Thyroid gland (tissue), 4 donors: ENCODE data around the gene TTC39A. TPM values are rescaled to one million over a fixed set of nuclear protein-coding genes. Genes with fewer than 3 reads are reported as not detected.

Source experiments
- DNase-seq, 2 donors: peaks; one replicate each; pipeline ENCODE4 v3.0.0-alpha.2; 2019
- H3K27ac ChIP-seq, 3 donors: fragments of 200-600 bp; sonication (generic); 1 replicate in 2 of 3; 2 replicates in 1 of 3; pipeline ENCODE4 v1.5.1; 2016 to 2019; ENCODE audit warnings: mild to moderate bottlenecking in 1 of 3, moderate library complexity in 1 of 3
- H3K27me3 ChIP-seq: fragments of 200-600 bp; sonication (generic); one replicate; pipeline ENCODE4 v1.5.1; 2019
- H3K36me3 ChIP-seq, 2 donors: fragments of 200-600 bp; sonication (generic); one replicate each; pipeline ENCODE4 v1.5.1; 2016 to 2019
- H3K4me1 ChIP-seq, 2 donors: fragments of 200-600 bp; sonication (generic); one replicate each; pipeline ENCODE4 v1.5.1; 2017 to 2019
- H3K4me3 ChIP-seq, 3 donors: fragments of 200-600 bp; sonication (generic); replicated peaks in 1 of 3; 1 replicate in 2 of 3; 2 replicates in 1 of 3; pipeline ENCODE4 v1.5.1; 2016; ENCODE audit warnings: mild to moderate bottlenecking in 1 of 3
- H3K9me3 ChIP-seq: fragments of 200-600 bp; sonication (generic); one replicate; pipeline ENCODE4 v1.5.1; 2017
- CTCF ChIP-seq, 6 experiments: fragments of 200-600 bp in 3 of 6; fragments of 450-650 bp in 3 of 6; sonication (generic) in 3 of 6; IDR thresholded peaks; one replicate each; pipeline ENCODE4 v1.5.1; 2016 to 2019; ENCODE audit warnings: antibody characterized with exemption in 6 of 6, mild to moderate bottlenecking in 2 of 6, inconsistent platforms in 1 of 6, moderate library complexity in 1 of 6
- POLR2A ChIP-seq, 2 donors: fragments of 450-650 bp; IDR thresholded peaks; one replicate each; pipeline ENCODE4 v1.6.1; 2017; ENCODE audit warnings: antibody characterized with exemption in 2 of 2, mild to moderate bottlenecking in 2 of 2, moderate library complexity in 1 of 2
- WGBS, 2 donors: methylation state at CpG; one replicate each; pipeline ENCODE4 v1.1.5; 2017; 5-methylcytosine and 5-hydroxymethylcytosine counted together
- intact Hi-C: fragments of 100-400 bp; cut with DNase I; formaldehyde crosslinking; loops from one replicate; pipeline ENCODE4 v1.15.1; 2023
- total RNA-seq, 4 donors: library from RNA; depleted of rRNA; stranded (reverse); fragments of >200 nt; gene quantifications; one replicate each; pipeline ENCODE4 v1.2.3, GENCODE V29; 2016

TTC39A gene
- total RNA-seq, 4 donors from 2014 or later, result 13.6 to 56.0 (median 33.5) TPM

- intact Hi-C loops, result loop anchor here (10.0 kb wide), 1 partner anchor 55 kb away; the partner anchor contains the start of gene RNF11
These were observed 40.5 kb downstream of the TTC39A start for GRCh38 chr1:51289676-51290488.

GRCh38 chr1:51288578-51288977 is 41.8 kb downstream of the TTC39A start:
- WGBS, 2 donors, result 88 to 95% methylated on average over 4 to 5 of the region's 5 CpGs
- Histone ChIP-seq H3K4me1 (peaks cover 0 to 8% of the 10 kb centered on the region in 2 donors), H3K36me3 (no peaks in the 10 kb centered on the region), H3K9me3 (no peaks in the 10 kb centered on the region), H3K27ac (no peak overlapping the region), H3K4me3 (no peak overlapping the region), H3K27me3 (no peaks in the 10 kb centered on the region)
- intact Hi-C loops, result no loop called here
- TF ChIP-seq POLR2A (IDR thresholded peaks at IDR 0.05), result no peak
- no peak for TF ChIP-seq CTCF (IDR thresholded peaks at IDR 0.05)
- DNase-seq, result no peak

More at GRCh38 chr1:51289676-51290488, 40.5 kb downstream of the TTC39A start:
- Histone ChIP-seq H3K4me3 (no peak overlapping the region), H3K27ac (no peak overlapping the region), H3K9me3 (no peaks in the 10 kb centered on the region), H3K4me1 (peaks cover 0 to 2% of the 10 kb centered on the region in 2 donors), H3K27me3 (no peaks in the 10 kb centered on the region), H3K36me3 (no peaks in the 10 kb centered on the region)
- TF ChIP-seq POLR2A (IDR thresholded peaks at IDR 0.05) (no peak), CTCF (IDR thresholded peaks at IDR 0.05) (no peak)
- DNase-seq, result no peak
- WGBS, 2 donors, result 79 to 90% methylated on average over 8 of the region's 8 CpGs

GRCh38 chr1:51287966-51288365 is 42.4 kb downstream of the TTC39A start:
- no peak overlapping the region for H3K4me3 ChIP-seq
- H3K27ac ChIP-seq, result no peak overlapping the region

GRCh38 chr1:51285055-51285454 is 45.3 kb downstream of the TTC39A start:
- Histone ChIP-seq H3K4me1 (peaks cover 4 to 24% of the 10 kb centered on the region in 2 donors), H3K27me3 (no peaks in the 10 kb centered on the region), H3K9me3 (no peaks in the 10 kb centered on the region), H3K4me3 (no peak overlapping the region), H3K27ac (peak overlapping the region in 1 of 3 donors; percentile 8), H3K36me3 (no peaks in the 10 kb centered on the region)
- no peak for DNase-seq
- 83 to 100% methylated on average over 1 of the region's 1 CpG for WGBS, 2 donors
- TF ChIP-seq POLR2A (IDR thresholded peaks at IDR 0.05) (no peak), CTCF (IDR thresholded peaks at IDR 0.05) (no peak)
- intact Hi-C loops, result no loop called here

More at GRCh38 chr1:51287966-51288365, 42.4 kb downstream of the TTC39A start:
- peaks cover 0 to 8% of the 10 kb centered on the region in 2 donors for H3K4me1 ChIP-seq
- no peaks in the 10 kb centered on the region for H3K9me3 ChIP-seq
- intact Hi-C loops, result no loop called here
- H3K36me3 ChIP-seq, result no peaks in the 10 kb centered on the region
- no peak for DNase-seq
- no peak for TF ChIP-seq CTCF (IDR thresholded peaks at IDR 0.05)
- TF ChIP-seq POLR2A (IDR thresholded peaks at IDR 0.05), result no peak
- H3K27me3 ChIP-seq, result no peaks in the 10 kb centered on the region
- WGBS, 2 donors, result 89 to 95% methylated on average over 8 of the region's 8 CpGs

GRCh38 chr1:51284487-51284954 is 45.8 kb downstream of the TTC39A start:
- Histone ChIP-seq H3K4me3 (no peak overlapping the region), H3K27ac (peak overlapping the region in 1 of 3 donors; percentile 8), H3K9me3 (no peaks in the 10 kb centered on the region), H3K36me3 (no peaks in the 10 kb centered on the region), H3K4me1 (peaks cover 4 to 25% of the 10 kb centered on the region in 2 donors), H3K27me3 (no peaks in the 10 kb centered on the region)
- intact Hi-C loops, result no loop called here
- TF ChIP-seq CTCF (IDR thresholded peaks at IDR 0.05) (no peak), POLR2A (IDR thresholded peaks at IDR 0.05) (no peak)
- DNase-seq, result peak; percentile 29 to 44
